NCI-H345 treated with DMSO at 0.1 percent for 48 hours (cell line): ENCODE data around the gene NCOA3.
"Not testable (repeated sequence)": the region's sequence is repeated elsewhere in the genome, so short reads cannot be mapped to it uniquely, and the experiment has no call there.

ENCODE experiments used
- DNase-seq: peaks from one replicate; lab custom pipeline; 2025; ENCODE audit not compliant: unreplicated experiment; lab: John Stamatoyannopoulos, UW

The NCOA3 gene

DNA sequence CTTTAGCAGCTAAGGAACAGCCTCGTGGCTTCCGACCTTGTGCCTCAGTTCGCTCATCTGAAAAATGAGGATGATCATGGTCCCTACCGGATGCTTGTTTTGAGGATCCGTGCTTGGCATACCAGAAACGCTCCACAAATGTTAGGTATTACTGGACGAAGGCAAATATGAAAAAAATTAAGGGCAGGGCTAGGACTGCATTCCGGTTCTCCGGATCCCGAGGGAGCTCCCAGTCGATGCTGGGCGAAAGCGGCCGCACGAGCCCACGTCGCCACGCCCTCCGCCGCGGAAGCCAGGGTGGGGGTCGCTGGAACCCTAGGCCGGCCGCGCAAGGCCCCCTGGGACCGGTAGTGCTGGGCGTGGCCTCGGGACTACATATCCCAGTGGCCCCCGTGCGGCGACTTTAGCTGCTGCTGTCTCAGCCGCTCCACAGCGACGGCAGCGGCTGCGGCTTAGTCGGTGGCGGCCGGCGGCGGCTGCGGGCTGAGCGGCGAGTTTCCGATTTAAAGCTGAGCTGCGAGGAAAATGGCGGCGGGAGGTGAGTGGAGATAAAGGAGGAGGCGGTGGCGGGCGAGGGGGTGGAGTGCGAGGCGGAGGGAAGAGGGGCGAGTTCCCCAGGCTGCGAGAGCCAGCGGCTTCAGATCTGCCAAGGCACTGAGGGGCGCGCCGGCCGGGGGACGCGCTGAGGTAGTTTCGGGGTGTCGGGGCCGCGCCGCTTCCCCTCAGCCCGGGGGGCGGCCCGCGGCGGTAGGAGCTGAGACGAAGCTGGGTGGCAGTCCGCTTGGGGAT is at the start of gene NCOA3:
Gene NCOA3, plus strand, starts transcription at position 406 of the 789 bp plus-strand sequence. CDS start 120,361 bp downstream, outside the sequence.
- DNase-seq = peak; percentile 96

DNA sequence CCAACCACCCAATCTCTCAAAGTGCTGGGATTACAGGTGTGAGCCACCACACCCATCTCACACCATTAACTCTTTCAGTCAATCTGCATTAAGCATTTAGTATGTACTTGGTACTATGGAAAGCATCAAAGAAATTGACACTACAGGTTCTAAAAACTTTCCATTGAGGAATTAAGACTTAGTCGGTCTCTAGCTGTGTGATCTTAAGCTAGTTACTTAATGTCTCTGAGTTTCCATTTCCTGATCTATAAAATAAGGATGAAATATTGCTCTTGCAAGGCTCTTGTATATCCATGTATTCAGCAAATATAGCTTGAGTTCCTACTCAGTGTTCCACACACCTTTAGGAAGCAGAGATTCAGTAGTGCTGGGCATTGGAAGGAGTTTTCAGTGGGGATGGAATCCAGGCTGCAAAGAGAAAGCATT is 48.9 kb upstream of the NCOA3 start:
- no peak for DNase-seq

DNA sequence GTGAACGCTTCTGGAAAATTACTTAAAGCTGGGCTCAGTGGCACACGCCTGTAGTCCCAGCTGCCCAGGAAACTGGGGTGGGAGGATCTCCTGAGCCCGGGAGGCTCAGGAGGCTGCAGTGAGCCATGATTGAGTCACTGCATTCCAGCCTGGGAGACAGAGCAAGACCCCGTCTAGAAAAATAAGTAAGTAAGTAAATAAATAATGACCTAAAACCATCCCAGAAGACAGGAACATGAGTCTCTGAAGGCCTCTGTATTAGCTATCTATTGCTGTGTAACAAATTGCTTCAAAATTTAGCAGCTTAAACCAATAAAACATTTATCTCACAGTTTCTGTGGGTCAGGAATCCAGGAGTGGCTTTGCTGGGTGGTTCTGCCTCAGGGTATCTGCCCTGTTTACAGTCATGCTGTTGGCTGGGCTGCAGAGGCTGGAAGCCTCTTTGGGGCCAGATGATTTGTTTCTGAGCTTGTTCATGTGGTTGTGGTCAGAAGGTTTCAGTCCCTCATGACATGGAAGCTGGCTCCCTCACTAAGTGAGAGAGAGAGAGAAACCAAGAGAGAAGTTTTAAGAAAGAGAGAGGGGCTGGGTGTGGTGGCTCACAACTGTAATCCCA is 48.4 kb upstream of the NCOA3 start:
- DNase-seq = no peak

DNA sequence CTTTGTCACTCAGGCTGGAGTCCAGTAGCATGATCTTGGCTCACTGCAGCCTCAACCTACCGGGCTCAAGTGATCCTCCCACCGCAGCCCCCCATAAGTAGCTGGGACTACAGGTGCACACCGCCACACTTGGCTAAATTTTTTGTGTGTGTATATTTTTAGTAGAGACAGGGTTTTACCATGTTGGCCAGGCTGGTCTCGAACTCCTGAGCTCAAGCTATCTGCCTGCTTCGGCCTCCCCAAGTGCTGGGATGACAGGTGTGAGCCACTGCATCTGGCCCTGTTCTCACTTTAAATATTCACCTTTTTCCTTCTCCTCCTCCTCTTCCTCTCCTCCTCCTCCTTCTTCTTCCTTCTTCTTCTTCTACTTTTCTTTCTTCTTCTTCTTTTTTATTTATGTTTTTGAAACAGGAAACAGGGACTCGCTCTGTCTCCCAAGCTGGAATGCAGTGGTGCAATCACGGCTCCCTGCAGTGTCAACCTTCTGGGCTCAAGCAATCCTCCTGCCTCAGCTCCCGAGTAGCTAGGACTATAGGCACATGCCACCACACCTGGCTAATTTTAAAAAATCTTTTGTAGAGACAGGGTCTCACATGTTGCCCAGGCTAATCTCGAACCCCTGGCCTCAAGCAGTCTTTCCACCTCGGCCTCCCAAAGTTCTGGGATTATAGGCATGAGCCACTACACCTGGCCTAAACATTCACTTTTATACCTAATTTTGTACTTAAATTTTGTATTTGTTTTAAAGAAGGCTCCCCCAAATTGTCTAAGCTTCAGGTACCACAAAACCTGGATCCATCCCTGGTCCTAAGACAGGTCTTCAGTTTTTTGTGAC is 47.2 kb upstream of the NCOA3 start:
- no peak for DNase-seq

DNA sequence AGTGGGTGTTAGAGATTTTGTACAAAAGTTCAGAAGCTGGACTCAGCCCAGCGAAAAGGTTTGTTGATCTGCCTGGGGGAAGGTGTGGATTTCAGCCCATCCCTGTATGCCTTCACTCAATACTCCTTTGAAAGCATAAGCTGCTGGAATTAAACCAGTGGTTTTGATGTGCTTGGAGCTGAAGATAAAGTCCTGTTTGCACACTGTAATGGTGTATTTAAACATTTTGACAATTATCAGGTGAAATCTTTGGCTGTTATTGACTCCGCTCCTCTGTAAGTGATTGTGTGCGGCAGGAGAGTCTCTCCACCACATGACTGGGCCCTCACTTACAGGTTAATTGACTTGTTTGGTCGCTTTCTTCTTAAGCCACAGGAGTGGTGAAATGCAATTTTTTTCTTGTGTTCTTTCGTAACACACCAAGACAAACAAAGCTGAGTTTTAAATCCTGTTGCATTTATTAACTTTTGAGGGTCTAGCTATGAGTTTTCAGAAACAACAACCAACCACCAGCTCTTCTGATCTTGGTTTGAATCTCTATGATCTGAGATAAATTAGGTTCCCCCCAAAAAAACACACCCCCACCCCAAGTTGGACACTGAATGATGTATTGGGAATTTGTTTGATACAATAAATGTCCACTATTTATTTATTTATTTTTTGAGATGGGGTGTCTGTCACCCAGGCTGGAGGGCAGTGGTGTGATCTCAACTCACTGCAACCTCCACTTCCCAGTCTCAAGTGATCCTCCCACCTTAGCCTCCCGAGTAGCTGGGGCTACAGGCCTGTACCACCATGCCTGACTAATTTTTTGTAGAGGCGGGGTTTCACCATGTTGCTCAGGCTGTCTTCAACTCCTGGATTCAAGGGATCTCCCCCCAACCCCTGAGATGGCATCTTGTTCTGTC is 46.3 kb upstream of the NCOA3 start:
- no peak for DNase-seq

DNA sequence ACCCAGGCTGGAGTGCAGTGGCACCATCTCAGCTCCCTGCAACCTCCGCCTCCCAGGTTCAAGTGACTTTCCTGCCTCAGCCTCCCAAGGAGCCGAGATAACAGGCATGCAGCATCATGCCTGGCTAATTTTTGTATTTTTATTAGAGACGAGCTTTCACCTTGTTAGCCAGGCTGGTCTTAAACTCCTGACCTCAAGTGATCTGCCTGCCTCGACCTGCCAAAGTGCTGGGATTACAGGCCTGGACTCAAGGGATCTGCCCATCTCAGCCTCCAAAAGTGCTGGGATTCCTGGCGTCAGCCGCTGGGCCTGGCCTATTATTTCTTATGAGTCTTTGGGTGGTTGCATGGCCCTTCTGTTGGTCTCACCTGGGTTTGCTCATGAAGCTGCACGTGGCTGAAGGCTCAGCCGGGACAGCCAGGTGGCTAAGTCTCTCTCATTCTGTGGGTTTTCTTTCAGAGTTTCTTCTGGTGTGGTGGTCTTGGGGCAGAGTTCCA is 45.6 kb upstream of the NCOA3 start:
- no peak for DNase-seq

DNA sequence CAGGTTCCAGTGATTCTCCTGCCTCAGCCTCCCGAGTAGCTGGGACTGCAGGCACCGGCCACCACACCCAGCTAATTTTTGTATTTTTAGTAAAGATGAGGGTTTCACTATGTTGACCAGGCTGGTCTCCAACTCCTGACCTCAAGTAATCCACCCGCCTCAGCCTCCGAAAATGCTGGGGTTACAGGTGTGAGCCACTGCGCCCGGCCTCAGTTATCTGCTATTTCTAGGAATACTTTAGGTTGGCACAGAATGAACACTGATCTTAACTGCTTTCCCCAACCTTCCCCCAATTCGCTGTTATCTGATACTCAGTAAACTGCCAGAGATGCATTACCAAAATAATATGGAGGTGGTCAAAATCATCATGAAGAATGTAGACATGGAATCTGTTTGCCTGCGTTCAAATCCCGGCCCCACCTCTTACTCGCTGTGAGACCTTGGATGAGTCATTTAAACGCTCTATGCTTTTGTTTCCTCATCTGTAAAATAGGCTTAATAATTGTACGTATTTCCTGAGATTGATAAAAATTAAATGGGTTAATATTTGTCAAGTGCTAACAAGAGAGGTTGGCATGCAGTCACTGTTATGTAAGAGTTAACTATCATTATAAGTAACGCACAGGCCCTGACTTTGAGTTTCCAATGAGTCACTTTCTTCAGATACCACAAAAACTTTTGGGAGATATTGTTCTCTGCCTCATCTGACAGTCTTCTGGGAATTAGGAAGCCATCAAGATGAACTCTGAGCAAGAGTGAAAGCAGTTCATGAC is 44.5 kb upstream of the NCOA3 start:
- no peak for DNase-seq

DNA sequence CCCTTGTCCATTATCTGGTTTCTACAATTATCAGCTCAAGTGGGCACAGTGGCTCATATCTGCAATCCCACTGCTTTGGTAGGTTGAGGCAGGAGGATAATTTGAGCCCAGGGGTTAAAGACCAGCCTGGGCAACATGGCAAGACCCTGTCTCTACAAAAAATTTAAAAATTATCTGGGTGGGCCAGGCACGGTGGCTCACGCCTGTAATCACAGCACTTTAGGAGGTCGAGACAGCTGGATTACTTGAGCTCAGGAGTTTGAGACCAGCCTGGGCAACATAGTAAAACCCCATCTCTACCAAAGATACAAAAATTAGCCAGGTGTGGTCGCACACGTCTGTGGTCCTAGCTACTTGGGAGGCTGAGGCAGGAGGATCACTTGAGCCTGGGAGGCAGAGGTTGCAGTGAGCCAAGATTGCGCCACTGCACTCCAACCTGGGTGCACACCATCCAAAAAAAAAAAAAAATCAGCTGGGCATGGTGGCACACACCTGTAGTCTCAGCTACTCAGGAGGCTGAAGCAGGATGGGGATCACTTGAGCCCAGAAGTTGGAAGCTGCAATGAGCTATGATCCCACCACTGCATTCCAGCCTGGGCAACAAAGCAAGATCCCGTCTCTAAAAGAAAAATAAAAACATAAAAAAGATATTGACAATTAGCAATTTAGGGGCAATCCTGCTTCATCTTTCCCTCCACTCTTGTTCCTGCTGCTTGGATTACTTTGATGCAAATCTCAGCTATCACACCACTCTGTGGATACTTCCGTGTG is 43.2 kb upstream of the NCOA3 start:
- not testable (repeated sequence) for DNase-seq

DNA sequence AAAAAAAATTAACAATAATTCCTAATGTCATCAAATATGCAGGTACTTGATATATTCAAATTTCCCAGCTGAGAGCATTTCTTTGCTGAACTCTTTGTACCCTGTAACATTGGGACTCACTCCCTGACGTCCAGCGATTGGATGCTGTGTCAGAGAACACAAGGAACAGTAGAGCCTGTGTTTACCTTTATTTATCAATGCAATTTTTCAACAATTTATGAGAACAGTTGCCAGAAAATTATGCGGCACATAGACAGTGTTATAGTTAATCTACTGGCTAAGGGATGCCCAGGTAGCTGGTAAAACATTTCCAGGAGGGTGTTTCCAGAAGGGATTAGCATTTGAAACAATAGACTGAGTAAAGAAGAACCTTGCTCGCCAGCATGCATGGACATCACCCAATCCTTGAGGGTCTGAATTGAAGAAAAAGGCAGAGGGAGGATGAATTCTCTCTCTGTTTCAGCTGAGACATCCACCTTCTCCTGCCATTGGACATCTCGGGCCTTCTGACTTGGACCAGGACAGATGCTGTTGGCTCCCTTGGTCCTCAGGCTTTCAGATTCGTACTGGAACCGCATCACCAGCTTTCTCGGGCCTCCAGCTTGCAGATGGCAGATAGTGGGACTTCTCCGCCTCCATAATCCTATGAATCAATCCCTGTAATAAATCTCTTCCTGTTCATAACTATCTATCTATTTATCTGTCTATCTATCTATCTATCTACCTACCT is 42.2 kb upstream of the NCOA3 start:
- no peak for DNase-seq

DNA sequence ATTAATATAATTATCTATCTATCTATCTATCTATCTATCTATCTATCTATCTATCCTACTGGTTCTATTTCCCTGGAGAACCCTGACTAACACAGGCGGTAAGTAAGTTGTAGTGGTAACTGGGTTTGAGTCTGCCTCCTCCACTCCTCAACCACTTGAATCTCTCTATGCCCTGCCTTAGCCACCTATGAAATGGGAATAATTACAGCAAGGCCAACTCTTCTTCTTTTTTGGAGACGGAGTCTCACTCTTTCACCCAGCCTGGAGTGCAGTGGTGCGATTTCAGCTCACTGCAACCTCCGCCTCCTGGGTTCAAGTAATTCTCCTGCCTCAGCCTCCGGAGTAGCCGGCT is 41.0 kb upstream of the NCOA3 start:
- not testable (repeated sequence) for DNase-seq

DNA sequence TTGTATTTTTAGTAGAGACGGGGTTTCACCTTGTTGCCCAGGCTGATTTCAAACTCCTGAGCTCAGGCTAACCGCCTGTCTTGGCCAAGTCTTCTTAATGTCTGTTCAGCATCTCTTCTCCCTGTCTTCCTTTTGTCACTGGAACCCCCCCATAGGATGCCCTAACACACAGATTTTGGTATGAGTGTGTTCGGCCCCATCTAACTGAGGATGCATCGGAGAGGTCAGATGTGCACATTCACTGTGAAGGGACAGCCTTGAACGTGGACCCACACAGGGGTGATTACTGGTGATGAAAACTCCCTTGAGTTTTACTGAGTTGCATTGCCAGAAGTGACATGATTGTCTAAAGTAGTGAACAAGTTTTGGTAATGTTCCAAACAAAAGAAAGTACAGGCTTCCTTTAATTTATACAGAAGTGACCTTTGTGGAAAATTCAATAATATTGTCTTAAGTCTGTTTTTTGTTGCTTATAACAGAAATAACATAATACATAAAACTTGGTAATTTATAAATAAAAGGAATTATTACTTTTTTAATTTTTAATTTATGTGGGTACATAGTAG is 40.5 kb upstream of the NCOA3 start:
- no peak for DNase-seq

DNA sequence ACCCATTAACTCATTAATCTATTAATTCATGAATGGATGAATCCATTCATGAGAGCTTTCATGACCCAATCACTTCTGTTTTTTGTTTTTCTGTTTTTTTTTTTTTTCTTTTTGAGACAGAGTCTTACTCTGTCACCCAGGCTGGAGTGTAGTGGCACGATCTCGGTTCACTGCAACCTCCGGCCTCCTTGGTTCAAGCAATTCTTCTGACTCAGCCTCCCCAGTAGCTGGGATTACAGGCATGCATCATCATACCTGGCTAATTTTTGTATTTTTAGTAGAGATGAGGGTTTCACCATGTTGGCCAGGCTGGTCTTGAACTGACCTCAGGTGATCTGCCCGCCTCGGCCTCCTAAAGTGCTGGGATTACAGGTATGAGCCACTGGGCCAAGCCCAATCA is 39.8 kb upstream of the NCOA3 start:
- DNase-seq = not testable (repeated sequence)

DNA sequence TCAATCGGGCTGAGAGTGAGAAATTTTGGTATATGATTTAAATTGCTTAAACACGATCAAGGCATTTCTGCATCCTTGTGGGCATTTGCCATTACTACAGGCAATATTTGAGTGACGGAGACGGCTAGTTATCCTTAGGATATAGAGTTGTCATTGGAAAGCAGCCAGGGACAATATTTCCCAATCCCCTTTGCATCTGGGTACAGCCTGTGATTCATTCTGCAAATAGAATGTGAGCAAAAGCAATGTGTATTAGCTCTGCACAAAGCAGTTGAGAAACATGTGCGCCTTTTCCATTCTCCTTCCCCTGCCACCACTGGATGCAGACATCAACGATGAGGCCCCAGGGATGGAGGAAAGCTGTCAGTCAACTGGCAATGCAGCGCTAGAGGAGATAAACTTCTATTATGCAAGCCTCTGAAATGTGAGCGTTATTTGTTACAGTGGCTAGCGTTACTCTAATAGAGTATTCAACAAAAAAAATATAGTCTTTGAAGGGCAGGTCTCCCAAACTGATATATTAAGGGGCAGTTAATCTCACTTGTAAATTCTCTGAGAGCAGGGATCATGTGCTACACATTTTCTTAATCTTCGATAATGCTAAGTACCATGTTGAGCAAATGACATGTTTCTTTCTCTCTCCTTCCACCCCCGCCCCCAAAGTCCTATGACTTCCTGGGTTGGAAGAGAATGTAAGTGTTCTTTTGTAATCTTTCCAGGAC is 37.1 kb upstream of the NCOA3 start:
- no peak for DNase-seq

DNA sequence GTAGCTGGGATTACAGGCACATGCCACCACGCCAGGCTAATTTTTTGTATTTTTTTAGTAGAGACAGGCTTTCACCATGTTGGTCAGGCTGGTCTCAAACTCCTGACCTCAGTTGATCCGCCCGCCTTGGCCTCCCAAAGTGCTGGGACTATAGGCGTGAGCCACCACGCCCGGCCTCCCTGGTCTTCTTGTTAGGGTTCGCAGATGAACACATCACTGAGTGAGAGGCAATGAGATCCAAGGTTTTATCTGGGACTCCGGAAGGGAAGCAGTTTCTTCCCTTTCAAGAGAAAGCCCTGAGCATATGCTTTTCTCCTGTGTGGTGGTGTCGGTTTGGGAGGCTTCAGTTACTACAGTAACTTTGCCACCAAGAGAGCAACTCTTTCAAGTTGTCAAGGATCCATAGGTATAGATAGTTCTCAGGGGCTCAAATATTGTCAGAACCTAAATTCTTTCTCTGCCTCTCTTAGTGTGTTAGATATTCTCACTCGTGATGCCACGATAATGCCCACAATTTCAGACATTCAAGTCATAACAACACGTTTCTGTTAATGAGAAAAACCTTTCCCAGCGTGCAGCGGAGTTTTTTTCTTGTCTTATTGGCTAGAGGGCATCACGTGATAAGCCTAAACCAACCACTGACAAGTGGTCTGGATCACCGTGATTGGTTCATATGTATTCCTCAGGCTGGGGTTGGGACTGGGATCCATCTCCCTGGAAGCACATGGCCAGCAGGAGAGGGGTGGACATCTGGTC is 36.2 kb upstream of the NCOA3 start:
- no peak for DNase-seq

DNA sequence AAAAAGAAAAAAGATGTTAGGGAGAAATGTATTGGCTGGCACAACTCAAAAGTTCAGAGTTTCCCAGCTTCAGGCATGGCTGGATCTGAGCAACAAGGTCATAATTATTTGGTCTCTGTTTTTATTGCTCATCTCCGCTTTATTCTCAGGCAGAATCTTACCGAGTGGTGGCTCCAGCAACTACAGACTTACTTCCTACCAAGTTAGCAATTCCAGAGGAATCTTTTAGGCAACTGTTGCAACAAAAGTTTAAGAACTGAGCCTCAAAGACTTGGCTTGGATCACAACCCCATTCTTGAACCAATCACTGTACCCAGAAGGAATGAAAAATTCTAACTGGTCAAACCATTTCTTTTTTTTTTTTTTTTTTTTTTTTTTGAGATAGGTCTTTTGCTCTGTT is 35.5 kb upstream of the NCOA3 start:
- no peak for DNase-seq

DNA sequence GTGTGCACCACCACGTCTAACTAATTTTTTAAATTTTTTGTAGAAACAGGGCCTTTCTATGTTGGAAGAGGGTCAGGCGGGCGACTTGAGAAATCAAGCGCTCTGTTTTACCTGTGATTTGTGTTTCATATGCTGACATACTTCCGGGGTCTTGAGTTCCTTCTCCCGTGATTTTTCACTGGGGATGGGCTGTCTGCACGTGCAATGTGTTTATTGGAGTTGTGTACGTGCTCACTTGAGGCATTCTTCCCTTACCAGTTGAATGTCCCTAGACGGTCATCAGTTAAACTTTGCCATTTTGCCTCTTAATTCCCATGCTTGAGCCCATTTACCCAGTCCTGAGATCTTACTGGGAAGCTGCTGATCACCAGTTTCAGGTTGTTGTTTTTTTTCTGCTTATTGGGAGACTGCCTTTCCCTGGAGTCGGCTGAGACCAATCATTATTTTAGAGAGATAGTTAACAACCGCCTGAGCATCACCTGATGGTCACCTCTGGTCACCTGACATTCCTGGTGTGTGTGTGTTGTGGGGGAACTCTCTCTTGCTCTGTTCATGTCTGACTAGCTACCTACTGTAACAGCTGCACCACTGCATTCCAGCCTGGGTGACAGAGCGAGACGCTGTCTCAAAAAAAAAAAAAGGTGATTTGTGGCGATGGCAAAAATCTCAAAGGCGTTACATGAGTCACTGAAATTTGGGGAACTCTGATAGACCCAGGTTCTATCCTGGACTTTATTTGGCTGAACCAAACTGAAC is 34.8 kb upstream of the NCOA3 start:
- no peak for DNase-seq
